Measurements from ENCODE around the gene SLC45A3. TPM values are rescaled to one million over a fixed set of nuclear protein-coding genes. Genes with fewer than 3 reads are reported as not detected.

The SLC45A3 gene
- total RNA-seq, 2 experiments from 2014 or later: 0.17 to 0.31 TPM

GRCh38 chr1:205615789-205616188 lies 64.5 kb downstream of the SLC45A3 start:
- no peaks in the 10 kb centered on the region for H3K9me3 Mint-ChIP-seq
- peaks cover 22% of the 10 kb centered on the region for H3K4me1 Mint-ChIP-seq
- POLR2A ChIA-PET: interaction anchor here (0.7 to 0.9 kb wide), 2 partner anchors 15 to 35 kb away, joined by 3 to 4 read pairs; no protein-coding TSS in a partner anchor
- H3K27me3 Mint-ChIP-seq: no peaks in the 10 kb centered on the region
- H3K27ac Mint-ChIP-seq: no peak overlapping the region
- peaks cover 37% of the 10 kb centered on the region for H3K36me3 Mint-ChIP-seq
- H3K4me3 Mint-ChIP-seq: no peak overlapping the region
- no peak for DNase-seq
- no peak for ATAC-seq (ENCODE audit: low read depth)

GRCh38 chr1:205613854-205614412 lies 66.4 kb downstream of the SLC45A3 start:
- ATAC-seq (ENCODE audit: low read depth) (no peak), DNase-seq (no peak)
- H3K9me3 Mint-ChIP-seq: no peaks in the 10 kb centered on the region
- no peaks in the 10 kb centered on the region for H3K27me3 Mint-ChIP-seq
- H3K36me3 Mint-ChIP-seq: peaks cover 34% of the 10 kb centered on the region
- peaks cover 26% of the 10 kb centered on the region for H3K4me1 Mint-ChIP-seq
- no peak overlapping the region for H3K4me3 Mint-ChIP-seq
- POLR2A ChIA-PET: interaction anchor here (0.9 kb wide), 1 partner anchor 8 kb away, joined by 3 read pairs; no protein-coding TSS in a partner anchor
- H3K27ac Mint-ChIP-seq: no peak overlapping the region

- DNase-seq (no peak), ATAC-seq (ENCODE audit: low read depth) (no peak)
- Mint-ChIP-seq H3K9me3 (no peaks in the 10 kb centered on the region), H3K36me3 (peaks cover 39% of the 10 kb centered on the region), H3K4me3 (no peak overlapping the region), H3K27me3 (no peaks in the 10 kb centered on the region), H3K27ac (no peak overlapping the region), H3K4me1 (peaks cover 26% of the 10 kb centered on the region)
- POLR2A ChIA-PET: interaction anchor here (1.7 kb wide), 1 partner anchor 18 kb away, joined by 4 read pairs; no protein-coding TSS in a partner anchor
Observed at GRCh38 chr1:205612556-205612955, 67.8 kb downstream of the SLC45A3 start.

- no peak for DNase-seq
- no peak for ATAC-seq (ENCODE audit: low read depth)
- H3K4me3 Mint-ChIP-seq: no peak overlapping the region
- POLR2A ChIA-PET: interaction anchor here (1.7 kb wide), 1 partner anchor 19 kb away, joined by 4 read pairs; no protein-coding TSS in a partner anchor
- peaks cover 41% of the 10 kb centered on the region for H3K36me3 Mint-ChIP-seq
- no peak overlapping the region for H3K27ac Mint-ChIP-seq
- peaks cover 26% of the 10 kb centered on the region for H3K4me1 Mint-ChIP-seq
- no peaks in the 10 kb centered on the region for H3K9me3 Mint-ChIP-seq
- no peaks in the 10 kb centered on the region for H3K27me3 Mint-ChIP-seq
Observed at GRCh38 chr1:205612104-205612503, 68.2 kb downstream of the SLC45A3 start.

GRCh38 chr1:205610901-205611466 lies 69.3 kb downstream of the SLC45A3 start:
- ATAC-seq (ENCODE audit: low read depth) (no peak), DNase-seq (no peak)
- peak overlapping the region; percentile 36 for H3K27ac Mint-ChIP-seq
- H3K36me3 Mint-ChIP-seq: peaks cover 45% of the 10 kb centered on the region
- POLR2A ChIA-PET: no interaction called here
- peaks cover 26% of the 10 kb centered on the region for H3K4me1 Mint-ChIP-seq
- H3K4me3 Mint-ChIP-seq: no peak overlapping the region
- H3K9me3 Mint-ChIP-seq: no peaks in the 10 kb centered on the region
- no peaks in the 10 kb centered on the region for H3K27me3 Mint-ChIP-seq

GRCh38 chr1:205610036-205610435 lies 70.3 kb downstream of the SLC45A3 start:
- H3K36me3 Mint-ChIP-seq: peaks cover 42% of the 10 kb centered on the region
- peaks cover 25% of the 10 kb centered on the region for H3K4me1 Mint-ChIP-seq
- H3K4me3 Mint-ChIP-seq: no peak overlapping the region
- H3K27ac Mint-ChIP-seq: no peak overlapping the region
- ATAC-seq (ENCODE audit: low read depth): no peak
- DNase-seq: no peak
- POLR2A ChIA-PET: no interaction called here
- H3K9me3 Mint-ChIP-seq: no peaks in the 10 kb centered on the region
- H3K27me3 Mint-ChIP-seq: no peaks in the 10 kb centered on the region

Other genes with a start within 250 kb of the SLC45A3 start
- under 1 TPM; 0.51 to 0.83 TPM for gene BLACAT1, start 224.5 kb downstream of the SLC45A3 start, total RNA-seq
- gene CDK18, start 175.8 kb downstream of the SLC45A3 start, total RNA-seq: 1 to 10 TPM; 7.4 to 9.9 TPM
- gene ELK4, start 48.5 kb downstream of the SLC45A3 start, total RNA-seq: 100 to 1,000 TPM; 124 to 141 TPM
- gene NUCKS1, start 69.7 kb upstream of the SLC45A3 start, total RNA-seq: 100 to 1,000 TPM; 200 to 211 TPM
- 10 to 100 TPM; 48.5 to 50.6 TPM for gene RAB29, start 95.0 kb upstream of the SLC45A3 start, total RNA-seq
- gene SLC41A1, start 132.7 kb upstream of the SLC45A3 start, total RNA-seq: 10 to 100 TPM; 16.8 to 19.6 TPM
- 1 to 10 TPM in 1 of 2 experiments, under 1 TPM in 1; 0.50 to 1.3 TPM for gene PM20D1, start 169.6 kb upstream of the SLC45A3 start, total RNA-seq

All from activated naive CD8-positive, alpha-beta T cell treated with anti-CD3 and anti-CD28 coated beads, Interleukin-2, amount 10 ng/mL, durations not matched to agents 7 days and 5 days (primary cell).